HG03066 (cell line): ENCODE results near the gene ARL17A.
"Not testable (repeated sequence)": the region's sequence is repeated elsewhere in the genome, so short reads cannot be mapped to it uniquely, and the experiment has no call there.

ENCODE experiments used
- ATAC-seq: cut with Tn5 transposase; IDR thresholded peaks from one replicate; pipeline ENCODE4 v1.9.1; 2021; ENCODE audit warnings: low read depth; ENCODE audit not compliant: unreplicated experiment

ARL17A gene

GRCh38 chr17:46559155-46559554 is 20.3 kb downstream of the ARL17A start:
- ATAC-seq: not testable (repeated sequence)

- not testable (repeated sequence) for ATAC-seq
Observed at GRCh38 chr17:46548607-46549006, 30.9 kb downstream of the ARL17A start.

GRCh38 chr17:46534716-46535115 is 44.8 kb downstream of the ARL17A start:
- ATAC-seq: not testable (repeated sequence)

GRCh38 chr17:46512168-46512567 is 67.3 kb downstream of the ARL17A start, which contains the start of gene LRRC37A2:
LRRC37A2 (plus strand) TSS chr17:46512468; CDS start chr17:46512713, 245 bp downstream.
- not testable (repeated sequence) for ATAC-seq

- not testable (repeated sequence) for ATAC-seq
Observed at GRCh38 chr17:46505896-46506295, 73.6 kb downstream of the ARL17A start.

- ATAC-seq: not testable (repeated sequence)
Observed at GRCh38 chr17:46499437-46500139, 79.9 kb downstream of the ARL17A start.

GRCh38 chr17:46492021-46492420 is 87.5 kb downstream of the ARL17A start:
- not testable (repeated sequence) for ATAC-seq

GRCh38 chr17:46481310-46481709 is 98.2 kb downstream of the ARL17A start:
- ATAC-seq: not testable (repeated sequence)

- ATAC-seq: not testable (repeated sequence)
Observed at GRCh38 chr17:46478823-46479222, 100.7 kb downstream of the ARL17A start.

GRCh38 chr17:46475583-46475982 is 103.9 kb downstream of the ARL17A start:
- not testable (repeated sequence) for ATAC-seq

- not testable (repeated sequence) for ATAC-seq
Observed at GRCh38 chr17:46474489-46474888, 105.0 kb downstream of the ARL17A start.

- ATAC-seq: not testable (repeated sequence)
Observed at GRCh38 chr17:46467618-46468017, 111.9 kb downstream of the ARL17A start.
